Liver (tissue), 9 donors: ENCODE data around the gene EPB41L1. TPM values are rescaled to one million over a fixed set of nuclear protein-coding genes. Genes with fewer than 3 reads are reported as not detected.

Experiments used
- DNase-seq: peaks from one replicate; pipeline ENCODE4 v3.0.0-alpha.2; 2017; ENCODE audit warnings: low spot score
- H3K27ac ChIP-seq, 2 donors: one replicate each; pipeline ENCODE4 v1.7.0; 2013; ENCODE audit warnings: inconsistent platforms in 2 of 2, low read length in 2 of 2, control low read depth in 1 of 2, low read depth in 1 of 2, mild to moderate bottlenecking in 1 of 2
- H3K27me3 ChIP-seq, 4 donors: one replicate each; pipeline versions ENCODE4 v1.6.1 to v1.7.0; 2013; ENCODE audit warnings: low read length in 3 of 4, inconsistent platforms in 1 of 4, mild to moderate bottlenecking in 1 of 4, moderate library complexity in 1 of 4; ENCODE audit not compliant: control insufficient read depth in 4 of 4, insufficient read depth in 4 of 4
- H3K36me3 ChIP-seq, 4 donors: one replicate each; pipeline versions ENCODE4 v1.6.1 to v1.7.0; 2013; ENCODE audit warnings: low read length in 3 of 4, mild to moderate bottlenecking in 3 of 4, low read depth in 1 of 4, moderate library complexity in 1 of 4; ENCODE audit not compliant: control insufficient read depth in 4 of 4, insufficient read depth in 3 of 4
- H3K4me1 ChIP-seq, 4 donors: one replicate each; pipeline versions ENCODE4 v1.6.1 to v1.7.0; 2013; ENCODE audit warnings: low read length in 3 of 4, mild to moderate bottlenecking in 3 of 4, moderate library complexity in 1 of 4; ENCODE audit not compliant: control insufficient read depth in 4 of 4, insufficient read depth in 4 of 4
- H3K4me3 ChIP-seq, 3 donors: one replicate each; pipeline versions ENCODE4 v1.6.1 to v1.7.0; 2013; ENCODE audit warnings: low read length in 3 of 3, control low read depth in 1 of 3, low read depth in 1 of 3, mild to moderate bottlenecking in 1 of 3
- H3K9ac ChIP-seq, 2 donors: one replicate each; pipeline ENCODE4 v1.7.0; 2013; ENCODE audit warnings: low read length in 2 of 2, mild to moderate bottlenecking in 2 of 2, moderate library complexity in 2 of 2, control low read depth in 1 of 2, low read depth in 1 of 2
- H3K9me3 ChIP-seq, 4 donors: one replicate each; pipeline versions ENCODE4 v1.6.1 to v1.7.0; 2013; ENCODE audit warnings: low read length in 3 of 4; ENCODE audit not compliant: control insufficient read depth in 4 of 4
- EGR1 ChIP-seq, 2 donors: IDR thresholded peaks; 2 replicates each; pipeline ENCODE4 v1.6.1; 2016 to 2018; ENCODE audit warnings: antibody characterized with exemption in 2 of 2, low read depth in 2 of 2
- FOXA1 ChIP-seq: IDR thresholded peaks from 2 replicates; pipeline ENCODE4 v1.6.1; 2016; ENCODE audit warnings: antibody characterized with exemption
- FOXA2 ChIP-seq: IDR thresholded peaks from 2 replicates; pipeline ENCODE4 v1.6.1; 2016; ENCODE audit warnings: antibody characterized with exemption
- GABPA ChIP-seq, 2 donors: IDR thresholded peaks in 1 of 2; conservative IDR thresholded peaks in 1 of 2; 2 replicates each; pipeline ENCODE4 v1.6.1; 2016; ENCODE audit warnings: antibody characterized with exemption in 2 of 2, mild to moderate bottlenecking in 1 of 2, moderate library complexity in 1 of 2
- HNF4A ChIP-seq, 2 donors: conservative IDR thresholded peaks; 2 replicates each; pipeline ENCODE4 v1.6.1; 2016; ENCODE audit warnings: antibody characterized with exemption in 2 of 2, mild to moderate bottlenecking in 2 of 2
- HNF4G ChIP-seq: IDR thresholded peaks from 2 replicates; pipeline ENCODE4 v1.6.1; 2016; ENCODE audit warnings: antibody characterized with exemption
- JUND ChIP-seq, 2 donors: IDR thresholded peaks; 2 replicates each; pipeline ENCODE4 v1.6.1; 2016; ENCODE audit warnings: antibody characterized with exemption in 2 of 2
- MAX ChIP-seq: IDR thresholded peaks from 2 replicates; pipeline ENCODE4 v1.6.1; 2016; ENCODE audit warnings: antibody characterized with exemption
- NR2F2 ChIP-seq: IDR thresholded peaks from 2 replicates; pipeline ENCODE4 v1.6.1; 2016; ENCODE audit warnings: antibody characterized with exemption
- RAD21 ChIP-seq, 2 donors: IDR thresholded peaks; 2 replicates each; pipeline ENCODE4 v1.6.1; 2016; ENCODE audit warnings: antibody characterized with exemption in 2 of 2, mild to moderate bottlenecking in 2 of 2
- RXRA ChIP-seq, 2 donors: IDR thresholded peaks; 2 replicates each; pipeline ENCODE4 v1.6.1; 2017 to 2018; ENCODE audit warnings: antibody characterized with exemption in 2 of 2, mild to moderate bottlenecking in 1 of 2
- TAF1 ChIP-seq: conservative IDR thresholded peaks from 2 replicates; pipeline ENCODE4 v1.6.1; 2016; ENCODE audit warnings: antibody characterized with exemption, mild to moderate bottlenecking
- YY1 ChIP-seq: IDR thresholded peaks from 2 replicates; pipeline ENCODE4 v1.6.1; 2016; ENCODE audit warnings: antibody characterized with exemption, mild to moderate bottlenecking
- WGBS: extraction: QIAGEN DNeasy Blood & Tissue Kit; methylation state at CpG from one replicate; pipeline ENCODE4 v1.1.7; 2013; 5-methylcytosine and 5-hydroxymethylcytosine counted together
- polyA plus RNA-seq, 2 donors: library from polyadenylated mRNA; stranded (reverse) in 1 of 2; unstranded in 1 of 2; fragments of 200-250 nt in 1 of 2; fragments of >200 nt in 1 of 2; fragmentation: Nextera tagmentation in 1 of 2; extraction: Ambion mirVana in 1 of 2; gene quantifications; one replicate each; pipeline versions ENCODE4 v1.2.1 to v1.2.3, GENCODE V29; 2013 to 2015
- total RNA-seq, 2 donors: library from RNA; depleted of rRNA; stranded (reverse); fragments of >200 nt; gene quantifications; one replicate each; pipeline ENCODE4 v1.2.3, GENCODE V29; 2014
- TF ChIP-seq, protein P1 (sequence below): IDR thresholded peaks from 2 replicates; pipeline ENCODE4 v1.6.1; 2016; ENCODE audit warnings: antibody characterized with exemption, mild to moderate bottlenecking
- TF ChIP-seq, protein P2 (sequence below): IDR thresholded peaks from 2 replicates; pipeline ENCODE4 v1.6.1; 2016; ENCODE audit warnings: antibody characterized with exemption
- TF ChIP-seq, protein P3 (sequence below): IDR thresholded peaks from 2 replicates; pipeline ENCODE4 v1.6.1; 2016; ENCODE audit warnings: antibody characterized with exemption
- donor health status: healthy.
- donor health status: healthy.
- donor health status: healthy.
- donor health status: healthy.
- donor health status: healthy.

The EPB41L1 gene
- total and polyA plus RNA-seq, 4 donors = 2.4 to 11.9 (median 4.3) TPM

- TF ChIP-seq FOXA2 (no peak), EGR1 (IDR thresholded peaks at IDR 0.05; ENCODE audit: low read depth in 2 of 2) (no peak), RXRA (IDR thresholded peaks at IDR 0.05) (no peak), RAD21 (IDR thresholded peaks at IDR 0.05) (no peak), FOXA1 (no peak), YY1 (no peak), MAX (no peak), GABPA (IDR thresholded peaks at IDR 0.05 in 1 of 2, conservative IDR thresholded peaks at IDR 0.05 in 1 of 2) (no peak)
- no peak for DNase-seq
- no peak overlapping the region for H3K27ac ChIP-seq
- H3K36me3 ChIP-seq = no peaks in the 10 kb centered on the region
- no peaks in the 10 kb centered on the region for H3K27me3 ChIP-seq
- H3K9ac ChIP-seq = no peak overlapping the region
- H3K4me3 ChIP-seq = no peak overlapping the region
- no peaks in the 10 kb centered on the region for H3K9me3 ChIP-seq
- WGBS = 95% methylated on average over 17 of the region's 17 CpGs
- H3K4me1 ChIP-seq = no peaks in the 10 kb centered on the region
Observed at GRCh38 chr20:36219671-36220220, 65.2 kb downstream of the EPB41L1 start.

DNA sequence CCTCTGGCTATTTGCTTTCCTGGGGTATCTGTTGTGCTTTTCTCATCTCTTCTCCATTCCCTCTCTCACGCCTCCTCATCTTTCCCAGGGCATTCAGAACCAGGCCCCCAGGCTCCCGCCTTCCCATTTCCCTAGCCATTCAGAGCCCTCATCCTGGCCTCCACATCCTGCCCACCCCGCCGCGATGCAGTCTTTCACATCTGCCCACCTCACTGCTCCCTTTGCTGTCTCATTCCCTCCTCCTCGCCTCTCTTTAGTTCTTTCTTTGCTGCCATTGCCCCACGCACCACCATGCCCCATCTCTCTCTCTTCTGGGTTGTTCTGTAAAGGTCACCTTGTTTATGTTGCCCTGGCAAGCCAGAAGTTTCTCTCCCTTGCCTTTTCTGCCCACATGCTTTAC is 71.1 kb downstream of the EPB41L1 start:
- no peak for DNase-seq
- no peak for TF ChIP-seq YY1
- no peak for TF ChIP-seq GABPA (IDR thresholded peaks at IDR 0.05 in 1 of 2, conservative IDR thresholded peaks at IDR 0.05 in 1 of 2)
- TF ChIP-seq TAF1 = no peak
- TF ChIP-seq FOXA1 = no peak
- TF ChIP-seq NR2F2 = no peak
- TF ChIP-seq, protein P1, sequence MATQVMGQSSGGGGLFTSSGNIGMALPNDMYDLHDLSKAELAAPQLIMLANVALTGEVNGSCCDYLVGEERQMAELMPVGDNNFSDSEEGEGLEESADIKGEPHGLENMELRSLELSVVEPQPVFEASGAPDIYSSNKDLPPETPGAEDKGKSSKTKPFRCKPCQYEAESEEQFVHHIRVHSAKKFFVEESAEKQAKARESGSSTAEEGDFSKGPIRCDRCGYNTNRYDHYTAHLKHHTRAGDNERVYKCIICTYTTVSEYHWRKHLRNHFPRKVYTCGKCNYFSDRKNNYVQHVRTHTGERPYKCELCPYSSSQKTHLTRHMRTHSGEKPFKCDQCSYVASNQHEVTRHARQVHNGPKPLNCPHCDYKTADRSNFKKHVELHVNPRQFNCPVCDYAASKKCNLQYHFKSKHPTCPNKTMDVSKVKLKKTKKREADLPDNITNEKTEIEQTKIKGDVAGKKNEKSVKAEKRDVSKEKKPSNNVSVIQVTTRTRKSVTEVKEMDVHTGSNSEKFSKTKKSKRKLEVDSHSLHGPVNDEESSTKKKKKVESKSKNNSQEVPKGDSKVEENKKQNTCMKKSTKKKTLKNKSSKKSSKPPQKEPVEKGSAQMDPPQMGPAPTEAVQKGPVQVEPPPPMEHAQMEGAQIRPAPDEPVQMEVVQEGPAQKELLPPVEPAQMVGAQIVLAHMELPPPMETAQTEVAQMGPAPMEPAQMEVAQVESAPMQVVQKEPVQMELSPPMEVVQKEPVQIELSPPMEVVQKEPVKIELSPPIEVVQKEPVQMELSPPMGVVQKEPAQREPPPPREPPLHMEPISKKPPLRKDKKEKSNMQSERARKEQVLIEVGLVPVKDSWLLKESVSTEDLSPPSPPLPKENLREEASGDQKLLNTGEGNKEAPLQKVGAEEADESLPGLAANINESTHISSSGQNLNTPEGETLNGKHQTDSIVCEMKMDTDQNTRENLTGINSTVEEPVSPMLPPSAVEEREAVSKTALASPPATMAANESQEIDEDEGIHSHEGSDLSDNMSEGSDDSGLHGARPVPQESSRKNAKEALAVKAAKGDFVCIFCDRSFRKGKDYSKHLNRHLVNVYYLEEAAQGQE = no peak
- no peak for TF ChIP-seq RXRA (IDR thresholded peaks at IDR 0.05)
- TF ChIP-seq RAD21 (IDR thresholded peaks at IDR 0.05) = no peak
- no peak for TF ChIP-seq HNF4G
- TF ChIP-seq MAX = no peak
- 90% methylated on average over 7 of the region's 7 CpGs for WGBS
- no peak overlapping the region for H3K27ac ChIP-seq
- no peaks in the 10 kb centered on the region for H3K9me3 ChIP-seq
- no peaks in the 10 kb centered on the region for H3K36me3 ChIP-seq
- no peaks in the 10 kb centered on the region for H3K27me3 ChIP-seq
- no peak overlapping the region for H3K9ac ChIP-seq
- no peaks in the 10 kb centered on the region for H3K4me1 ChIP-seq
- H3K4me3 ChIP-seq = no peak overlapping the region

DNA sequence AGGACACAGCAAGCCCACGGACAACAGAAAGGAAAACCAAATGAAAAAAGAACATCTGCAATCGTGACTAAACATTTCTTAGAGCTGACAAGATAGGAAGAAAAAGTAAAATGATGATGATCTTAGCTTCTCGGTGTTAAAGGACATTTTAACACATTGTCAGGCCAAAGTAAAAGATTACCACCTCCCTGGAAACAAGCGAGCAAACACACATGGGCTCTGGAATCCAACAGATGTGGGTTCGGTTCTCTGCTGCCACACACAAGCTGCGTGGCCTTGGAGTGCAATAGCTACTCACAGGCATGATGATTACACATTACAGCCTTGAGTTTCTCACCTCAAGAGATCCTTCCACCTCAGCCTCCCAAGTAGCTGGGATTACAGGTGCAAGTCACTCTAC is 74.2 kb downstream of the EPB41L1 start:
- Histone ChIP-seq H3K9ac (no peak overlapping the region), H3K4me3 (no peak overlapping the region), H3K4me1 (no peaks in the 10 kb centered on the region), H3K27me3 (no peaks in the 10 kb centered on the region), H3K9me3 (no peaks in the 10 kb centered on the region), H3K27ac (no peak overlapping the region), H3K36me3 (no peaks in the 10 kb centered on the region)
- 78% methylated on average over 6 of the region's 6 CpGs for WGBS
- no peak for DNase-seq
- TF ChIP-seq FOXA1 = no peak
- TF ChIP-seq, protein P2, sequence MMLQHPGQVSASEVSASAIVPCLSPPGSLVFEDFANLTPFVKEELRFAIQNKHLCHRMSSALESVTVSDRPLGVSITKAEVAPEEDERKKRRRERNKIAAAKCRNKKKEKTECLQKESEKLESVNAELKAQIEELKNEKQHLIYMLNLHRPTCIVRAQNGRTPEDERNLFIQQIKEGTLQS = no peak
- TF ChIP-seq NR2F2 = no peak
- TF ChIP-seq EGR1 (IDR thresholded peaks at IDR 0.05; ENCODE audit: low read depth in 2 of 2) = no peak
- TF ChIP-seq, protein P3, sequence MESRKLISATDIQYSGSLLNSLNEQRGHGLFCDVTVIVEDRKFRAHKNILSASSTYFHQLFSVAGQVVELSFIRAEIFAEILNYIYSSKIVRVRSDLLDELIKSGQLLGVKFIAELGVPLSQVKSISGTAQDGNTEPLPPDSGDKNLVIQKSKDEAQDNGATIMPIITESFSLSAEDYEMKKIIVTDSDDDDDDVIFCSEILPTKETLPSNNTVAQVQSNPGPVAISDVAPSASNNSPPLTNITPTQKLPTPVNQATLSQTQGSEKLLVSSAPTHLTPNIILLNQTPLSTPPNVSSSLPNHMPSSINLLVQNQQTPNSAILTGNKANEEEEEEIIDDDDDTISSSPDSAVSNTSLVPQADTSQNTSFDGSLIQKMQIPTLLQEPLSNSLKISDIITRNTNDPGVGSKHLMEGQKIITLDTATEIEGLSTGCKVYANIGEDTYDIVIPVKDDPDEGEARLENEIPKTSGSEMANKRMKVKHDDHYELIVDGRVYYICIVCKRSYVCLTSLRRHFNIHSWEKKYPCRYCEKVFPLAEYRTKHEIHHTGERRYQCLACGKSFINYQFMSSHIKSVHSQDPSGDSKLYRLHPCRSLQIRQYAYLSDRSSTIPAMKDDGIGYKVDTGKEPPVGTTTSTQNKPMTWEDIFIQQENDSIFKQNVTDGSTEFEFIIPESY = no peak
- no peak for TF ChIP-seq MAX
- TF ChIP-seq, protein P1 = no peak
- no peak for TF ChIP-seq RAD21 (IDR thresholded peaks at IDR 0.05)
- TF ChIP-seq HNF4A (conservative IDR thresholded peaks at IDR 0.05) = no peak
- no peak for TF ChIP-seq JUND (IDR thresholded peaks at IDR 0.05)
- TF ChIP-seq RXRA (IDR thresholded peaks at IDR 0.05) = no peak
